HG02571 (cell line): ENCODE measurements around the gene CCNK.

Source experiments
- ATAC-seq: cut with Tn5 transposase; IDR thresholded peaks from one replicate; pipeline ENCODE4 v1.9.1; 2021; ENCODE audit warnings: mild to moderate bottlenecking, moderate library complexity; ENCODE audit not compliant: unreplicated experiment

CCNK gene

DNA sequence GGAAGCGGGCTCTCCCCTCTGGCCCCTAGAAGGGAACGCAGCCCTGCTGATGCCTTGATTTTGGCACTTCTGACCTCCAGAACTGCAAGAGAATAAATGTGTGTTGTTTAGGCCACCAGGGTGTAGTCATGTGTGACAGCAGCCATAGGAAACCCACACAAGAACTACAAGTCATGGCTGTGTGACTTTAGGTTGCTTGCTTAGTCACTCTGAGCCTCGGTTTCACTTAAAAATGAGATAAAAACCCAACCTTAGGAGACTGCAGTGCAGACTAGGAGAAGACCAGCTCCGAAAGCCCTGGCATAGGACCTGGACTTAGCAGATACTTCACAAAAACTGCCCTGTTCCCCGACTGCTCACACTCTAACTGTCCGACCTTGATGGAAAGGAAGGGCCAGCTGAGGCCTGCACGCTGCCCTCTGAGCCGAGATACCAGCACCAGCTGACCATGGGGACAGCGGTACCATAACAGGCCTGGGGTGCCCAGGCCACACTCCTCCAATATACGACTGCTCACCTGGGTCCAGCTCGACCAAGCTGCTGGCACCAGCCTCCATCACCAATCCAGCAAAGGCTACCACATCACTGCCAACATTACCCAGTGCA, 69.3 kb downstream of the CCNK start:
- no peak for ATAC-seq

- ATAC-seq = no peak
Measured at GRCh38 chr14:99551034-99551922, 70.1 kb downstream of the CCNK start.

GRCh38 chr14:99552021-99552553, 70.9 kb downstream of the CCNK start:
- ATAC-seq = no peak

DNA sequence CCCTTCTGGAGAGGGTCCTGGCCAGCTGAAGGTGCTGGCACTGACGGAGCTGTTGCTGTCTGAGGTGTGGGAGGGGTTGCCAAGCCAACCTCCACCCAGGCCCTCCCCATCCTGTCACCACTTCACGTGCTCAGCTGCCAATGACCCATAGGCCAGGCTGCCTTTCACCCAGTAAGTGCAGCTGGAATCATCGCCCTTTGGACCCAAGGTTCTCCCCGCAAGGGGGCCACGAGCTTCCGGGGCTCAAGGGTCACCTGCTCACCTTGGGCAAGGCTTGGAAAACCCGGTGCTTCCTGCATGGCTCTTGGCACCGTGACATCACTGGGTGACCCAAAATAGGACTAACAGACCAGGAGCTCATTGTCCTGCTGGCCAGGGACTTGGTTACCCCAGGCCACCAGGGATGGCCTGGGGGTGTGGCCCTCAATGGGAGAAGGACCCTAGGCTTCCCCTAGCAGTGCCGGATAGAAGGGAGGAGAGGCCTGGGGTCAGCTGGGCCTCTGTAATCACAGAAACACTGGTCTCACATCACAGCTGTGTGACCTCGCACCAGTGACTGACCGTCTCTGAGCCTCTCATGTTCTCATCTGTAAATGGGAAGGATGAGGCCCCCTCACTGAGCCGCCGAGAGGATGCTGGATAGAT, 71.5 kb downstream of the CCNK start:
- ATAC-seq = no peak

DNA sequence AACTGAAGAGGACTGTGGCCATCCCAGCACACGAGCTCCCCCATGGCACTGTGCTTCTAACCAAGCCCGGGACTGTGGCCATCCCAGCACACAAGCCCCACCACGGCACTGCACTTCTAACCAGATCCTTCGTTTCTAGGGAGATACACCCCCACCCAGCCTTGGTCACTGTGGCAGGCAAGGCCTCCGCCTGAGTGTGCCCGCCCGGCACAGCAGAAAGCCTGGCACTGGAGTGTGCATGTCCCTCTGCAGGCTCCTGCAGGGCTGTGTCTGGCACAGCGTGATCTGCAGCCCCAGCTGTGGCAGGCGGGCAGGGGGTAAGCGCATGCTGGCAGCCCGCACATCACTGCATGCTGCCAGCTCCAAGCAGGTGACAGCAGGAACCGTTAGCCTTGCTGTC, 73.0 kb downstream of the CCNK start:
- no peak for ATAC-seq

- no peak for ATAC-seq
Measured at GRCh38 chr14:99554757-99555531, 73.7 kb downstream of the CCNK start.

GRCh38 chr14:99556134-99556791, 75.1 kb downstream of the CCNK start:
- ATAC-seq = no peak

DNA sequence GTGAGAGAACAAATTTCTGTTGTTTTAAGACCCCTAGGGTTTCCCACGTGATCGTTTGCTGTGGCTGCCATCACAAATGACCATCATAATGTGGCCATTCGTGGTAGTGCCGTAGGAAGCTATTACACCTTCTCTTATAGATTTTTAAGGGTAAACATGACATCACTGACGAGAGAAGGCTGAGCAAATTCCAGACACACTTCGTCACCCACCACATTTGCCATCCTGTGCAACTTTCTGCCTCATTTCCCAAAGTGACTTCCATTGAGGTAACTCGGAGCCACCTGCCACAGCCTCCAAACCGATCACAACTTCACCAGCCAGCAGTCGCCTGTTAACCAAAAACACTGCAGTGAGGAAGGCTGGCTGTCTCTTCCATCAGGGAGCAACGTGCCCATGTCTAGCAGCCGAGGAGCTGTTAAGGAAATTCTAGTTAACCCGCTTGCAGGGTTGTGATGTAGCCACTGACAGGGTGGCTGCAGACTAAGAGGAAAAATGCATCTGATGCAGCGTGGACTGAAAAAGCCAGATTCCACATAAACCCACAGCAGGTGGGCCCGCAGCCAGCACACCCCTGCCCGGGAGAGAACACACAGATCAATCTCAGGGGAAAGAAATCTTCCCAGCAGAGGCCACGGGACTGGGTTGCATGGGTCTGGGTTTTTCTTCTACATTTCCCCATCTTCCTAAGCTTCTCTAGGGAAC, 78.2 kb downstream of the CCNK start:
- ATAC-seq = no peak

DNA sequence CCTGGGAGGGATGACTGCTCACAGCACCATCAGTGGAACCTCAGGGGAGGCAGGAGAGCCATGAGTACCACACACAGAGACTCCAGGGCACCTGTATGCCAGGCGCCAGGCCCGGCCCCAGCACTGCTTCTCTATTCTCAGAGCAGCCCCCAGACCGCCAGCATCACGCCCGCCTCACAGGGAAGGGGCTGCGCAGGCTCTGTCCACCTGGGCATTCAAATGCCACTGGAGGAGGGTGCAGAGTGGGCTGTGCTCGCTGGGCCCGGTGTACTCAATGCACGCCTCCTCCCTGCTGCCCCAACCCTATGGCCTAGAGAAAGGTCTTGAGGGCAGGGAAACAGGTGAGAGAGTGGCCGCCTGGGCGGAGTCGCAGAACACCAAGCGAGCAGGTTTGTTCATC, 79.2 kb downstream of the CCNK start:
- ATAC-seq = no peak

DNA sequence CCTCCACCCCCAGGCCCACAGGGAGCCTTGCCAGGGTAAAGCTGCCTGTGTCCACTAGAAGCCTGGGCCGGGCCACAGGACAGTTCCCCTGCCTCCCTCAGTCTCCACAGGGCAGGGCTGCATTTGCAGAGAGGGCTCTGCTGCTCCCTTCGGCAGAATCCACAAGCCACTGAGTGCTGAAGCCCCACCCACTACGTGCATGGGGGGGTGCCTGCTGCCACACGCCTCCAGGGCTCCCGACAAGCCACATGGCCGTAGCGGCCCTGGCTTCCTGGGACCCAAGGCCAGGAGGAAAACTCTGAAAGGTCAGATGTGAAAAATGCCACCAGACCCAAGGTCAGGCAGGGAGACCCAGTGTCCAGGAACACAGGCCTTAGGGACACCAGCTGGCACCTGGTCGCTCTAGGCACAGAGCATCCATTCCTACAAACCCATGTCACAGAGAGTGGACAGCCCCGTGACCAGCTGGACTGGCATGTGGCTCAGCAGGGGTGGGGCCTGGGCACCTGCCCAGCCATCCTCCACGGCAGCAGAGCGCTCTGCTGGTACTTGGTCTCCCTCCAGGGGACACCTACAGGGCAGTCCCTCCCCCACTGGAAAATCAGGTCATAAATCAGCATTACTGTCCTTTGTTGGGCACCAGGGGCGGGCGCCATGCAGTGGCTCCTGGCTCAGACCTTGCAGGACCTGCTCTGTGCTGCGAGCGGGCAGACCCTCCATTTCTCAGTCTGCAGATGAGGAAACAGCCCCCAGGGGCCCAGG, 79.9 kb downstream of the CCNK start:
- no peak for ATAC-seq

- no peak for ATAC-seq
Measured at GRCh38 chr14:99561864-99562263, 80.7 kb downstream of the CCNK start.
